Activated T-cell treated with anti-CD3 and anti-CD28 coated beads, Interleukin-2, amount 50 U/mL, for 48 hours (primary cell): Measurements from ENCODE around the gene LMBR1.

ENCODE experiments used
- DNase-seq, 2 experiments: peaks; one replicate each; pipeline ENCODE4 v3.0.0-alpha.2; 2020

The LMBR1 gene

GRCh38 chr7:156682928-156683327 is 210.1 kb downstream of the LMBR1 start:
- no peak for DNase-seq

- no peak for DNase-seq
Observed at GRCh38 chr7:156680281-156680680, 212.7 kb downstream of the LMBR1 start.

- no peak for DNase-seq
Observed at GRCh38 chr7:156677374-156678054, 215.5 kb downstream of the LMBR1 start.

GRCh38 chr7:156676263-156676662 is 216.7 kb downstream of the LMBR1 start:
- no peak for DNase-seq

GRCh38 chr7:156675721-156676120 is 217.3 kb downstream of the LMBR1 start:
- DNase-seq = no peak

- DNase-seq = no peak
Observed at GRCh38 chr7:156673902-156674301, 219.1 kb downstream of the LMBR1 start.

- DNase-seq = no peak
Observed at GRCh38 chr7:156673454-156673853, 219.5 kb downstream of the LMBR1 start.

DNA sequence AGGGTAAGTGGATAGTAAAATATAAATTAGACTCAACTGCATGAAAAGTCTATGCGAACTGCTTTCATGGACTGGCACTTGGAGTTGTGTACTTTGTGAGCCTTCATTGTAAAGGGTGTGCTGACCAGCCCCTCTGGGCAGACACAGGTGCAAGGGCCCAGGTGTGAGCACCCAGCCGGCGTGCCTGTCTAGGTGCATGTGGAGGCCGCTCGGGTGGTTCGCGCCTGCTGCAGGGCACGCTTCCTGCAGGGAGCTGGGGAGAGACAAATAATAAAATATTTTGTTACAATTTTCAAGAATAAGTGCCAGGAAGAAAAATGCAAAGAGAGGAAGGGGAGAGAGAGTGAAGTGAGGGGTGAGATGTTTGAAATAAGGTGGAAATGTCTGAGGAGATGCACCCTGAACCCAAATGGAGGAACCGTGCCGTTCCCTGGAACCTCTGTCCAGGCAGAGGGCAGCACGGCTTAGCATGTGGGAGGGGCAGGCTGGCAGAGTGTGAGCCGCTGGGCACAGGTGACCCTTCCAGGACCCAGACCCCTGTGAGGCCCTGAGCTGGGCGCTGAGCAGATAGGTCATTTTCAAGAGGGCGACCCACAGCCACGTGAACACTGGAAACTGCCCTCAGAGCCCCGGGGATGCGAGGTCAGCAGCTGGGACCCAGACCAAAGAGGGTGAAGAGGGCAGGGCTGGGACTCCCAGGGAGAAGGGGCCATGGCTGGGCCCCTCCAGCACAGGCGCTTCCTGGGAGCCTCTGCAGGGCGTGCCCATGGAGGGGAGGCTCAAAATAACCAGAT is 223.8 kb downstream of the LMBR1 start:
- DNase-seq = no peak

DNA sequence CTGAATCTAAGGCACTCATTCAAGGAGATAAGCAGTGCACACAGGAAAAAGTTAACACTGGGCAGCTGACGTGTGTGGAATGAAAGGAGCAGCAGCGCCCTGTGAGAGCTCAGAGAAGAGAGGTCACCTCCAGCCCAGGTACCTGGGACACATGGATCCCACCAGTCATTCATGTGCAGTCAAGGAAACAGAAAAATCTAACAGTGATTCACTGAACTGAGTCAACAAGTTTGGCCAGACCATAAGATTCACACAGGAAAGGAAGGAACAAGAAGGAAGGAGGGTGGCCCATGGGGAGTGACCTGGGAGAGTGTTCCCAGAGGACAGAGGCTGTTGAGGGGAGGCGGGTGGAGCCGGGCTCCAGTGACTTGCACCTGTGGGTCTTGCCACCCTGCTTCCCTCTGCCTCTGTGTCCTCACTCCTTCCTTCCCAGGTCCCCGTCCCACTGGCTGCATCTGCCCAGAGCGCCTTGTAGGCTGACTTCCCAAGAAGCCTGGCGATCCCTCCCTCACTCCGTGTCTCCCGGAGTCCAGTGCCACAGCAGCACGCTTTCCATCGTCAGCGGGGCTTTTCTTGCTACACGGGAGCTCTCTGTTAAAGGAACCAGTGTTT is 224.7 kb downstream of the LMBR1 start:
- no peak for DNase-seq

DNA sequence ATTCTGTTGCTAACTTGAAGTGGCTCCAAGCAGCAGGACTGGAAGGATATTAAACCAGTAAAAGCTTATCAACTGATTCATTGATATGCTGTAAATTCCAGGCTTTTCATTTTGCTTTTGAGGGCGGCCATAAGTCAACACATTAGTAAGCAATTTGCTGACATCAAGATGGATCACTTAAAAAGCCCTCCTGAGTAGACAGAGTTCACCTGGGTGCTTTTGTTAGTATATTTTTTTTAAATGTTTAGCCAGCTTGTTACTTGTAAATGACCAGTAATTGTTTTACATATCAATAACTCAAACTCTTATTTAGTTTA is 225.9 kb downstream of the LMBR1 start:
- no peak for DNase-seq

- DNase-seq = no peak
Observed at GRCh38 chr7:156666368-156667109, 226.4 kb downstream of the LMBR1 start.

DNA sequence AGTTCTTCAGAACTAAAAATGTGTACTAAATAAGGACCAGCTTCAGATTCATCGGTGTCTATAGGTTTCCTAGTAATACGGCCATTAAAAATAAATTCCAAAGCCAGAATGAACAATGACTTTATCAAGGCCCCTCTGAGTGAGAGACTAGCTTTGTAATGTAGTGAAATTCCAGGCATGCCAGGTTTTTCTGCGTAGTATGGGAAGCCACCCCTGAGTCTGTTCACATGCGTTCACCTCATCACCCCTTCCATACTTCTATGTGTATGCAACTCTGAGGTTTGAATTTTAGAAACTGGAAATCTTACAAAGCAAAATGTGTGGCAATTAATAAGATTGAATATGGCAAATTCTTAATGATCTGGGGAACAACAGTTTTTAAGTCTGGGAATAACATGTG is 227.9 kb downstream of the LMBR1 start:
- DNase-seq = no peak

DNA sequence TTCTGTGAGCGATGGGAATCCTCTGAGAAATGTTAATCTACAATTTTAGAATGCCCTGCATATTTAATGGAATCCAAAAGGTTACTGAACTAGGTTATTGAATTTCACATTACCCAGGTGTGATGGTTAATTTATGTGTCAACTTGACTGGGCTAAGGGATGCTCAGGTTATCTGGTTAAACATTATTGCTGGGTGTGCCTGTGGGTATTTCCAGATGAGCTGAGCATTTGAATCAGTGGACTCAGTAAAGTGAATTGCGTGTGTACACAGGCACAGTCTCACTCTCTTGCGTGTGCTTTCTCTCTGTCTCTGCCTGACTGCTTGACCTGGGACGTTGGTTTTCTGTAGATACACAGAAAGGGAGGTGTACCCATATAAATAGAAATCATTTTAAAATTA is 230.7 kb downstream of the LMBR1 start:
- DNase-seq = no peak

DNA sequence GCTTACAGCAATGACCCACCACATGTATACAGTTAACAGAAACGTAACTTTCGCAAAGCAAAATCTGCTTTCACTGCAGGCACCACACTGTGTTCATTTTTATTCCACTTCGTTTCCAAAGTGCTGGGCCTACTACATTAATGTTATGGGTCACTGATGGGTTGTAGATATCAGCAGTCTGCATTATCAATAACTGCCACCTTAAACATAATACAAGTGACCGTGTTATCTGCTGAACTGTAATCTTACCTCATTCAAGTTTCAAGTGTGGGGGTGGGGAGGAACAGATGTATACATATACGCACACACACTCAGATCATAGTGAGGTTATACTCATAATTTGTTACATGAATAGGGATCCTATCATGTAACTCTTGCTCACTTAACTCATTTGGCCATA is 231.3 kb downstream of the LMBR1 start:
- no peak for DNase-seq

GRCh38 chr7:156659961-156660360 is 233.0 kb downstream of the LMBR1 start:
- DNase-seq = no peak

DNA sequence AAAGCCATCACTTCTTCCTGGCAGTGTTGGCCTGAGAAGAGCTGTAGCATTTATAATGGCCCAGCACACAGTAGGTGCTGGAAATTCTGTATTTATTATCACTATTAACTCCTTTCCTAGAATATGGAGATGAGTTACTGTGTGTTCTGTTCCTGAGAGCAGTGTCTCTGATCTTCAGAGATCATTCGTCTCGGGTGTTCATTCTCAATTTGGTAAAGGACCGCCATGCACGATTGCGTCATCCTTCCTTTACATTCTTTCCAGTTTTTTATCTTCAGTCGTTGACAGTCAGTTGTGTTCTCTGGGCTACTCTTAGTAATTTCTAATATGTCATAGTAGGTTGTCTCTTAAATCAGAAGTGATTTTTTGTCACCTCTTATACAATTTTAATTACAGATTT is 233.8 kb downstream of the LMBR1 start:
- DNase-seq = no peak

DNA sequence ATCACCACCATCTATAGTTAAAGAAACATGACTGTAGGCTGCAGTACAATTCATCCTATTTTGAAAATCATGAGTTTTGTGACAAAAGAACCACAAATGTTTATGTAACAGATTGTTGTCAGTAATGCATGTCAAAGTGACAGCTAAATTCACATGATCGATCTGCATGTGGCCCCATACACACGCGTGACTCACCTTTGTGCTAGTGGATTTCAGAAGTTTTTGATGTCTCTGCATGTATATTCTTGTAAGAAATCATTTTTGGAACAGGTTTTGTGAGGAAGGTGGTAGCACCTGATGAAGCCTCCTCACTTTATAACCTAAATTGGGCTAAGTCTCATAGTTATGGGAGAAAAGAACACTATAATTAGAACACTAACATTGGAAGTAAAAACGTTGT is 235.3 kb downstream of the LMBR1 start:
- no peak for DNase-seq

DNA sequence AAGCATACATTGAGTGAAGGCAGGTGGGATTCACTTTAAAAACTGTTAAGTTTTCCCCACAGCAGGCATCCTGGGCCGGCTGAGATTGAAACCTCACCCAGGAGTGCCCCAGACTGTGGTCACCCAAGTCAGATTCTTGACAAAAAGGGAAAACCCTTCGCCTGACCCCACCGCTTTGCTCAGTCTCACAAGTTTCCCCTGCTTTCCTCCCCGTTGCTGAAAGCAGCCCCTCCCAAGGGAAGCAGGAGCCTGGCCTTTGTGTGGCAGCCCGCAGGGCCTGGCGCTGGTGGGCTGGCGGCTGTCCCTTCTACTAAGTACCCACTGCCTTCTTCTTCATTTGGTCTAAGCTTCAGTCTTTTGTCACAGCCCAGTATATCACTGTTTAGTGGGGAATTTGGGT is 236.4 kb downstream of the LMBR1 start:
- DNase-seq = no peak

DNA sequence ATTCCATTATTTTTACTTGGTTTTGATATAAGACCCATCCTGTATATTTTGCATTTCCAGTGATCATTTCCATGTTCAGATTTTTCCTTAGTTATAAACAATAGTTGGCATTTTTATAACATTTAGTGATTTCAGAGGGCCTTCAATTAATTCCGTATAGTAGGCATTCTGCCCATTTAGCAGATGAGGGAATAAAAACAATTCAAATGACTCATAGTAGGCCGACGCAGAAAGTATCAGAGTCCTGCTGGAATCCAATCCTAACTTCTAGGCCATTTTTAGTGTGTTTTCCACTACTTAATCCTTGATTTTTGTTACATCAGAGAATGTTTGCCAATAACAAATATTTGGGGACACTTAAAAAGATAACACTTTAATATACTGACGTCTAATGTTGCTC is 237.0 kb downstream of the LMBR1 start:
- no peak for DNase-seq

GRCh38 chr7:156655251-156655650 is 237.7 kb downstream of the LMBR1 start:
- DNase-seq = no peak

- no peak for DNase-seq
Observed at GRCh38 chr7:156654511-156655234, 238.3 kb downstream of the LMBR1 start.

DNA sequence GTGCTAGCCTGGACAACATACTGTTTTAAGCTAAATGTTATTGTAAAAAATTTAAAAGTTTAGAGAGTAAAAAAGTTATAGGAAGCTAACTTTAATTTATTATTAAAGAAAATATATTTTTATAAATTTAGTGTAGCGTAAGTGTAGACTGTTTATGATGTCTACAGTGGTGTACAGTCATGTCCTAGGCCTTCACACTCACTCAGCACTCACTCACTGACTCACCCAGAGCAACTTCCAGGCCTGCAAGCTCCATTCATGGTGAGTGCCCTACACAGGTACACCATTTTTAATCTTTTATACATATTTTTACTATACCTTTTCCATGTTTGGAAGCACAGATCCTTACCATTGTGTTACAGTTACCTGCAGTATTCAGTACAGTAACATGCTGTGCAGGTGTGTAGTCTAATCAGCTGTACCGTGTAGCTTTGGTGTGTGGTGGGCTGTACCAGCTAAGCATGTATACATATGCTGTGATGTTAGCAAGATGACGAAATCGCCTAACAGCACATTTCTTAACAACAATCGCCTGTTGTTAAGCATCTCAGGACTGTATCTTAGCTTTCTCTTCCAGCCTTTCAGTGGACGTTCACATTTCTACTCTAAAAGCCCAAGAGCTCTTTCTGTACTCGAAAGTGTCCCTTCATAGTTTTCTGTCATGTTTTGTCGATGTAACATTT is 240.0 kb downstream of the LMBR1 start:
- DNase-seq = no peak
